Measurements from ENCODE around the gene YWHAG.
"Not testable (repeated sequence)": the region's sequence is repeated elsewhere in the genome, so short reads cannot be mapped to it uniquely, and the experiment has no call there.

YWHAG gene

DNA sequence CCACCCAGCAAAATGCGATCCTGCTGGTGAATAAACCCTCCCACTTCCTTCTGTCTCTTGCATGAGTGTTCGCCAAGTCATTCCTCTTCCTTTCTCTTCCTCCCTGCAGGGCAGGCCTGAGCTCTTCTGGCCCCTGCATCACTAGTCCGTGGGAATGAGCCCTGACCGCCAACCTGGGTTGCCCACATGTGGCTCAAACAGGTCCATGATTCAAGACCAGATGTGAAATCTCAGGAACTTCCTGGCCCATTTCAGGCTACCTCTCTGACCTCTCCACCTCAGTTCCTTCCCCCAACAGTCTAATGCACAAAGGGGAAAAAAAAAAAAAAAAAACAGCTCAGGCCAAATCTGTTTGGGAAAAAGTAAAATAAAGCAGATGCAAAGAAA is 5.4 kb upstream of the YWHAG start:
- DNase-seq (ENCODE audit: low read depth in 2 of 2): peak; percentile 74 to 84
- H3K4me3 ChIP-seq (replicated peaks in 1 of 2; ENCODE audit: low read depth in 2 of 2, low read length in 2 of 2): no peak overlapping the region

DNA sequence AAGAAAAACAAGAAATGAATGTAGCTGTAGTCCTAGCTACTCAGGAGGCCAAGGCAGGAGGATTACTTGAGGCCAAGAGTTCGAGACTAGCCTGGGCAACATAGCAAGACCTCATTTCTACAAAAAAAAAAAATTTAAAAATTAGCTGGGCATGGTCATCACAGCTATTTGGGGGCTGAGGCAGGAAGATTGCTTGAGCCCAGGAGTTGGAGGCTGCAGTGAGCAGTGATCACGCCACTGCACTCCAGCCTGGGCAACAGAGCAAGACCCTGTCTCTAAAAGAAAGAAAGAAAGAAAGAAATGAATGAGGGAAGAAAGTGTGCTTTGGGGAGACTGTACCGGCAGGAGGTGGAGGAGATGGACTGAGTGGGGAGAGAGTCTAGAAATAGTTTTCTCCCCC is 5.0 kb upstream of the YWHAG start:
- H3K4me3 ChIP-seq (replicated peaks in 1 of 2; ENCODE audit: low read depth in 2 of 2, low read length in 2 of 2): not testable (repeated sequence)

More for the DNA sequence above, 5.4 kb upstream of the YWHAG start:
- TF ChIP-seq, protein P1, sequence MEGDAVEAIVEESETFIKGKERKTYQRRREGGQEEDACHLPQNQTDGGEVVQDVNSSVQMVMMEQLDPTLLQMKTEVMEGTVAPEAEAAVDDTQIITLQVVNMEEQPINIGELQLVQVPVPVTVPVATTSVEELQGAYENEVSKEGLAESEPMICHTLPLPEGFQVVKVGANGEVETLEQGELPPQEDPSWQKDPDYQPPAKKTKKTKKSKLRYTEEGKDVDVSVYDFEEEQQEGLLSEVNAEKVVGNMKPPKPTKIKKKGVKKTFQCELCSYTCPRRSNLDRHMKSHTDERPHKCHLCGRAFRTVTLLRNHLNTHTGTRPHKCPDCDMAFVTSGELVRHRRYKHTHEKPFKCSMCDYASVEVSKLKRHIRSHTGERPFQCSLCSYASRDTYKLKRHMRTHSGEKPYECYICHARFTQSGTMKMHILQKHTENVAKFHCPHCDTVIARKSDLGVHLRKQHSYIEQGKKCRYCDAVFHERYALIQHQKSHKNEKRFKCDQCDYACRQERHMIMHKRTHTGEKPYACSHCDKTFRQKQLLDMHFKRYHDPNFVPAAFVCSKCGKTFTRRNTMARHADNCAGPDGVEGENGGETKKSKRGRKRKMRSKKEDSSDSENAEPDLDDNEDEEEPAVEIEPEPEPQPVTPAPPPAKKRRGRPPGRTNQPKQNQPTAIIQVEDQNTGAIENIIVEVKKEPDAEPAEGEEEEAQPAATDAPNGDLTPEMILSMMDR (IDR thresholded peaks at IDR 0.05; ENCODE audit: low read depth, low read length): no peak

DNA sequence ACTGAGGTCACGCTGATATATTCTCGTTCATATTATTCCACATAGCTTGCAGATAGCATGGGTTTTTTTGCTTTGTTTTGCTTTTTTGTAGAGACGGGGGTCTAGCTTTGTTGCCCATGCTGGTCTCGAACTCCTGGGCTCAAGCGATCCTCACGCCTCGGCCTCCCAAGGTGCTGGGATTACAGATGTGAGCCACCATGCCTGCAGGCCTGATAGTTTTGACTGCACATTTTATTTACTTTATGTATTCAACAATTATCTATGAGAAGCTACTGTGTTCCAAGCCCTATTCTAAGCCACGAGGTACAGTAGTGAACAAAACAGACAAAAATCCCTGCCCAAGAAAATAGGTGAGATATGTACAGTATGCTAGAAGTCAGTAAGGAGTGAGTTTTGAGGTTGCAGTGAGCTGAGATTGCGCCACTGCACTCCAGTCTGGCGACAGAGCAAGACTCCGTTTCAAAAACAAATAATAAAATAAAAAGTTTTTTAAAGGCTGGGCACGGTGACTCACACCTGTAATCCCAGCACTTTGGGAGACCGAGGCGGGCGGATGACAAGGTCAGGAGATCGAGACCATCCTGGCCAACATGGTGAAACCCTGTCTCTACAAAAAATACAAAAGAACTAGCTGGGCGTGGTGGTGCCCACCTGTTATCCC is 1.3 kb upstream of the YWHAG start:
- TF ChIP-seq, protein P1 (IDR thresholded peaks at IDR 0.05; ENCODE audit: low read depth, low read length): no peak
- H3K4me3 ChIP-seq (replicated peaks in 1 of 2; ENCODE audit: low read depth in 2 of 2, low read length in 2 of 2): no peak overlapping the region
- DNase-seq (ENCODE audit: low read depth in 2 of 2): peak; percentile 31 to 64

More for the DNA sequence above, 5.0 kb upstream of the YWHAG start:
- DNase-seq (ENCODE audit: low read depth in 2 of 2): not testable (repeated sequence)

DNA sequence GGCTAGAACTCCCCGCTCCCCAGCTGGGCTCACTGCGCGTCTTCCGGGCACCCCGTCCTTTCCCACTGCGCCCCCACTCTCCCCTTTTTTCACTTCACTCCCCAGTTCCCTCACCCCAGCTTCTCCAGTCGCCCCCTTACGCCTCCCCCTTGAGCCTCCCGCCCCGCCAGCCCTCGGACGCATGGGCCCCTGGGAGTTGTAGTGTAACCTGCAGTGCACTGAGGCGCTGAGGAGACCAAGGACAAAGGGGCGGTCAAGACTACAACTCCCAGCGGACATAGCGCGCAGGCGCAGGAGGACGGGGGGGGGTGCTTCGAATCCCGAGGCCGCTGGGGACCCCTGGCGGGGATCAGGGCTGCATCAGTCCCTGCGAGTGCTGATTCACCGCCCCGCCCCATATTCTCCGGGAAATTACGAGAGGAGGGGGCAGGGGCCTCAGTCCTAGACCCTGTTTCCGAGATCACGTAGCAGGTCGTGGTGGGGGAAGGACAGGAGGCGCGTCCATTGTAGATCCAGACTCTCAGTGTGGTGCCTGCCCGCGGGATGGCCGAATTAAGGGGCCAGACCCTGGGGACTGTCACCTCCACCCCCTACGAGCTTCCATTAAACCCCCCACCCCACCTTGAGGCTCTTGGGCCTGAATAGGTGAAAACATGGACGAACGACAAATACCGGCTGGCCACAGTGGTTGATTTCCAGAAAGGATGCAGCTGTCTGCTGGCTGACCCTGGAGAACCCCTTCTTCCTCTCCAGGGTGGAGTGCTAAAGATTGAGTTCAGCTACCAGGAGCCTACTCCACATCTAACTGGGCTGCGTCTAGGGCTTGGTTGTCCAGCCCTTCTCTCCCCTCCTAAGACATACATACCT is 553 bp upstream of the YWHAG start:
- TF ChIP-seq, protein P1 (IDR thresholded peaks at IDR 0.05; ENCODE audit: low read depth, low read length): peak; percentile 71
- peak overlapping the region; percentile 66 to 97 for H3K4me3 ChIP-seq (replicated peaks in 1 of 2; ENCODE audit: low read depth in 2 of 2, low read length in 2 of 2)

DNA sequence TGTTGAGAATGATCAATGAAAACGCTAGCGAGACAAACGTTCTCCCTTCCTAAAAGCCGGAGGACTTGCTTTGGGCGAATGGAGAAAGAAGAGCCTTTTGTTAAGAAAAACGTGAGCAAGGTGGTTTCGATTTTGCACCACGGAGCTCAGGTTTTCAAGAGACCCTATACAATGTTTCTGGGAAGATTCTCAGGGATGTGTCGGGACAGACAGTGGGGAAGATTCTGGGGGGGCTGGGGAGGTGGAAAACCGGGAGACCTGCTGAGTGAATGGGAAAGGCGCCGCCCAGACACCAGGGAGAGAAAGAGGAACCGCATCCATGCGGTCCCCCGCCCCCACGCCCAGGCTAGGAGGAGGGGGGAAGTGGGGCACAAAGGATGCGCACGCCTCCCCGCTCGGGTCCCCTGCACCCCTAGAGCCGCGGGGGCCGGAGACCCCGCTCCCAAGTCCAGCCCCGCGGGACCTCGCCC is 745 bp downstream of the YWHAG start:
- peak in 1 of 2 donors; percentile 33 for DNase-seq (ENCODE audit: low read depth in 2 of 2)
- peak overlapping the region; percentile 96 to 97 for H3K4me3 ChIP-seq (replicated peaks in 1 of 2; ENCODE audit: low read depth in 2 of 2, low read length in 2 of 2)
- TF ChIP-seq, protein P1 (IDR thresholded peaks at IDR 0.05; ENCODE audit: low read depth, low read length): no peak

More for the DNA sequence above, 553 bp upstream of the YWHAG start:
- peak; percentile 99 for DNase-seq (ENCODE audit: low read depth in 2 of 2)

DNA sequence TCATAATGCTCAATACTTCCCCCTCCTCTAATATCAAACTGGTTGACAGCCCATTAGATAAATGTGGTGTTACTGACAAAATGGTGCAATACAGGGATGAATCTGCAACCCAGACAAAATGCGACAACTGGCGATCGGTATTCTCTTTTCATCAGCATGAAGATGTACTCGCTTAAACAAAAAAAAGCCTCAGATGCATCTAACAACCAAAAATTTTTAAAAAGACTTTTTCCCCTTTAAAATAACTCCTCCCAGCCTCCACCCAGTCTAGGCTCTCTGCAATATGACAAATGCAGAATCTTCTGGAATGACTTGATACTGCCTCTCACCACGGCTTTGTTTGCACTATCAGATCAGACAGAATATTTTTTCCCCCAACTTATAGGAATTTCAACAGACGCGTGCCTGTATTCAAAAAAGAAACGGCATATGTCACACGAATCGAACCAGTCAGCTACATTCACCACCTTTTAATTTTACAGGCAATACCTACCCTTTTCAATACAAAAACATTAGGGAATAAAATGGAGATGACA is 1.2 kb downstream of the YWHAG start:
- TF ChIP-seq, protein P1 (IDR thresholded peaks at IDR 0.05; ENCODE audit: low read depth, low read length): no peak
- peak overlapping the region; percentile 96 to 97 for H3K4me3 ChIP-seq (replicated peaks in 1 of 2; ENCODE audit: low read depth in 2 of 2, low read length in 2 of 2)
- DNase-seq (ENCODE audit: low read depth in 2 of 2): no peak

DNA sequence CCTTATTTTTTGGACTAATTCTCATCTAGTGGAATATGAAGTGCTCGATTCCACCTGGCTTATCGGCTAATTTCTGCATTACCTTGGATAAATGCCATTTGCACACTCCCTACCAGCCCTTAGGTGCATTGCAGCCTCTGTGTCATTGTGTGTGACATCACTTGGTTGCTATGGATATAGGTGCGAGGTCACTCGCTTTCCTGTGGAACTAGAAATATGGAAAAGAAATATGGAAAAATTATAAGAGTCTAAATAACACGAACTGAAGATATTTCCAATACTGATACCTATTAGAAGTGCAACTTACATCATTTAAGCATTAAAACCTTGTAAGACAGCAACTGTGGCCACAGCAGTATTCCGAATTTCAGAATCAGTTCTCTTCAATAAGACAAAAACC is 2.0 kb downstream of the YWHAG start:
- TF ChIP-seq, protein P1 (IDR thresholded peaks at IDR 0.05; ENCODE audit: low read depth, low read length): peak; percentile 11
- peak overlapping the region; percentile 96 to 97 for H3K4me3 ChIP-seq (replicated peaks in 1 of 2; ENCODE audit: low read depth in 2 of 2, low read length in 2 of 2)
- peak in 1 of 2 donors; percentile 64 for DNase-seq (ENCODE audit: low read depth in 2 of 2)
